ENCODE data around the gene LKAAEAR1.

Gene LKAAEAR1

GRCh38 chr20:64075556-64075955, 8.6 kb downstream of the LKAAEAR1 start:
- TF ChIP-seq CTCF (conservative IDR thresholded peaks at IDR 0.05; ENCODE audit: low read depth, low read length): no peak
- no peak for DNase-seq (ENCODE audit: low read depth)
- H3K4me3 ChIP-seq (ENCODE audit: low read length): no peak overlapping the region

DNA sequence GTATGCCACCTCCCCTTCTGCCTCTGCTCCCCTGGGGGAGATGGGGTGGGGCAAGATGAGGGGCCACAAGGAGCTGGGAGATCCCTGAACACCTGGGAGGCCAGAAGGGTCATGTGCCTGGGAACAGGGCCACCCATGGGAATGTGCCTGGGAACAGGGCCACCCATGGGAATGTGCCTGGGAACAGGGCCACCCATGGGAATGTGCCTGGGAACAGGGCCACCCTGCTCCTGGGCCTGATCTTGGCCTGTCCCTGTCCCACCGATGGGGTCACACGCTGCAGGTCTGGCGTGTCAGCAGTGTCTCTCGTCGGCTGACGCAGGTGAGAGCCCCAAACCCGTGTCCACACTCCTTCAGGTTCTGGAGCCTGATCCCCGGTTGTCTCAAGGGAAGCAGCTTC, 9.2 kb downstream of the LKAAEAR1 start:
- no peak for TF ChIP-seq CTCF (conservative IDR thresholded peaks at IDR 0.05; ENCODE audit: low read depth, low read length)
- no peak overlapping the region for H3K4me3 ChIP-seq (ENCODE audit: low read length)

DNA sequence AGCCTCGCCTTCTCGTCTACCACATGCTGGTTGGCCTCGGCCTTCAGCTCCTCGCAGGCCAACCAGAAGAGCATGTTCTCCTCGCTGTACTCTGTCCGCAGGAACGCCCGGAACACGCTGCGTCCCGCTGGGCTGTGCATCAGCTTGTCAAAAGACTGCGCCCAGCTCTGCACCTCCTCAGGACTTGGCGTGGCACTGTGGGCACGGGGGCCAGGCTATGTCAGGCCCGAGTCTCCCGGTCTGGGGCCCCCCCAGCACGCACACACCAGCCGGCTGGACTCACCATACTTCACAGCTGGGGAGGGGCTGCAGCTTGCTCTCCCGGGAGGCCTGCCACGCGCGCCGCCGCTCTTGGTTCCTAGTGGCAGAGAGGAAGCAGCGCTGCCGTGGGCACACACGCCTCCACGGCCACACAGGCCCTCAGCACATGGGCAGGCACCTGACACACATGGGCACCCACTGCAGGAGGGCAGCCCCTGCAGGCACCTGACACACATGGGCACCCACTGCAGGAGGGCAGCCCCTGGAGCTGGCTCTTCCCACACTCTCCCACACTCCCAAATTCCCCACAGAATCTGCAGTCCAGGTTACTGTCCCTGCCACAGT, 9.9 kb downstream of the LKAAEAR1 start:
- no peak overlapping the region for H3K4me3 ChIP-seq (ENCODE audit: low read length)
- TF ChIP-seq CTCF (conservative IDR thresholded peaks at IDR 0.05; ENCODE audit: low read depth, low read length): no peak
- no peak for DNase-seq (ENCODE audit: low read depth)

More for the DNA sequence above, 9.2 kb downstream of the LKAAEAR1 start:
- DNase-seq (ENCODE audit: low read depth): no peak

DNA sequence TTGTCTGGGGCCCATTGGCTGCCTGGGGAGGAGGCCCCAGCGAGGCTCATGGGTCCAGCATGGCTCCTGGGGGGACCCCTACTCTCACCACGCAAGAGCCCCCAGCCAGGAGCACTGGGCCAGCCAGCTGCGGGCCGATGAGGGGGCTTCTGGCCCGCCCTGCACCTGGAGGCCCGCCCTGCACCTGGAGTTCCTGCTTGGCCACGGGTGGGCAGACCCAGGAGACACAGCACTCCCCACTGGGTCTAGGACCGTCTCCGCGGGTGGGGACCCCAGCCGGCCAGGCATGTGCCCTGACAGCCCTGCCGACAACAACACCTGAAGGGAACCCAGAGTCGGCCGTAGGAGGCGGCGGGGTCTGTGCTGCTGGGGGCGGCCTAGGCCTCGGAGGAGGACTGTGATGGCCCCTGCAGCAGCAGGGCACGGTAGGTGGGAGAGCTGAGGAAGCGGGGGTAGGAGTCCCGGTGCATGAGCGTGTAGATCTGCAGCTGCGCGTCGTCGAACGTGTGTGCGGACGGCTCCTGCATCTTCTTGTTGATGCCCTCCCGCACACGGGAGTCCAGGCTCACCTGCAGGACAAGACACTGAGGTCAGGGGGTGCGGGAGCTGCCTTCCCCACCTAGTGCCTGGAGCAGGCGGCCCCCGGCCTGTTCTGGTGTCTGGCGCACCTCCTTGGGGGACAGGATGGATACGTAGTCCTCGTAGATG, 10.6 kb downstream of the LKAAEAR1 start:
- no peak for TF ChIP-seq CTCF (conservative IDR thresholded peaks at IDR 0.05; ENCODE audit: low read depth, low read length)
- no peak overlapping the region for H3K4me3 ChIP-seq (ENCODE audit: low read length)
- DNase-seq (ENCODE audit: low read depth): no peak

- no peak overlapping the region for H3K4me3 ChIP-seq (ENCODE audit: low read length)
- no peak for DNase-seq (ENCODE audit: low read depth)
Measured at GRCh38 chr20:64072498-64073063, 11.6 kb downstream of the LKAAEAR1 start.

More at GRCh38 chr20:64072498-64073063, 11.6 kb downstream of the LKAAEAR1 start:
- TF ChIP-seq CTCF (conservative IDR thresholded peaks at IDR 0.05; ENCODE audit: low read depth, low read length): no peak
